Esophagus squamous epithelium (tissue), 5 donors: ENCODE data around the gene MMS19. TPM values are rescaled to one million over a fixed set of nuclear protein-coding genes. Genes with fewer than 3 reads are reported as not detected.

Source experiments
- DNase-seq: peaks from one replicate; lab custom pipeline; 2025; lab: John Stamatoyannopoulos, UW
- H3K27ac ChIP-seq, 4 donors: fragments of 200-600 bp; sonication (generic); one replicate each; pipeline ENCODE4 v1.5.1; 2016 to 2019; ENCODE audit warnings: mild to moderate bottlenecking in 1 of 4
- H3K27me3 ChIP-seq, 4 donors: fragments of 200-600 bp; sonication (generic); 1 replicate in 3 of 4; 2 replicates in 1 of 4; pipeline versions ENCODE4 v1.5.1 to v1.6.0; 2017 to 2021; ENCODE audit warnings: antibody characterized with exemption in 1 of 4
- H3K36me3 ChIP-seq, 3 donors: fragments of 200-600 bp; sonication (generic); one replicate each; pipeline ENCODE4 v1.5.1; 2016 to 2019
- H3K4me1 ChIP-seq, 3 donors: fragments of 200-600 bp; sonication (generic); one replicate each; pipeline ENCODE4 v1.5.1; 2017 to 2019
- H3K4me3 ChIP-seq, 4 donors: fragments of 200-600 bp; sonication (generic); 1 replicate in 3 of 4; 2 replicates in 1 of 4; pipeline ENCODE4 v1.5.1; 2016 to 2019; ENCODE audit warnings: mild to moderate bottlenecking in 2 of 4, moderate library complexity in 1 of 4
- H3K9me3 ChIP-seq, 3 donors: fragments of 200-600 bp; sonication (generic); one replicate each; pipeline ENCODE4 v1.5.1; 2016 to 2019
- CTCF ChIP-seq, 6 experiments: fragments of 450-650 bp in 4 of 6; fragments of 200-600 bp in 2 of 6; sonication (generic) in 2 of 6; IDR thresholded peaks; one replicate each; pipeline ENCODE4 v1.5.1; 2016 to 2019; ENCODE audit warnings: antibody characterized with exemption in 6 of 6, mild to moderate bottlenecking in 4 of 6, moderate library complexity in 4 of 6
- POLR2A ChIP-seq, 4 donors: fragments of 450-650 bp; IDR thresholded peaks; one replicate each; pipeline ENCODE4 v1.6.1; 2017; ENCODE audit warnings: antibody characterized with exemption in 4 of 4, mild to moderate bottlenecking in 4 of 4, moderate library complexity in 3 of 4
- WGBS, 2 donors: methylation state at CpG; one replicate each; pipeline ENCODE4 v1.1.5; 2018; 5-methylcytosine and 5-hydroxymethylcytosine counted together
- intact Hi-C: fragments of 100-400 bp; cut with DNase I; formaldehyde crosslinking; loops from one replicate; pipeline ENCODE4 v1.15.0; 2022
- total RNA-seq, 4 donors: library from RNA; depleted of rRNA; stranded (reverse); fragments of >200 nt; gene quantifications; one replicate each; pipeline ENCODE4 v1.1.0, GENCODE V29; 2016
- donor health status: DM: yes; HTN: yes; CAD: no.

Gene MMS19
- total RNA-seq, 4 donors from 2014 or later: 57.7 to 93.3 (median 65.1) TPM

GRCh38 chr10:97515271-97515978 is 17.2 kb upstream of the MMS19 start:
- no peak for DNase-seq
- Histone ChIP-seq H3K27ac (no peak overlapping the region), H3K27me3 (no peaks in the 10 kb centered on the region), H3K9me3 (no peaks in the 10 kb centered on the region), H3K4me3 (no peak overlapping the region), H3K4me1 (peaks cover 8 to 56% (median 17%) of the 10 kb centered on the region in 3 donors), H3K36me3 (no peaks in the 10 kb centered on the region)
- 43 to 66% methylated on average over 6 to 8 of the region's 10 CpGs for WGBS, 2 donors
- intact Hi-C loops: no loop called here
- TF ChIP-seq CTCF (IDR thresholded peaks at IDR 0.05): no peak
- TF ChIP-seq POLR2A (IDR thresholded peaks at IDR 0.05): no peak

- 65 to 90% methylated on average over 4 to 10 of the region's 10 CpGs for WGBS, 2 donors
- TF ChIP-seq POLR2A (IDR thresholded peaks at IDR 0.05) (no peak), CTCF (IDR thresholded peaks at IDR 0.05) (no peak)
- DNase-seq: no peak
Observed at GRCh38 chr10:97514344-97514743, 16.1 kb upstream of the MMS19 start.

GRCh38 chr10:97512993-97513392 is 14.8 kb upstream of the MMS19 start:
- no peaks in the 10 kb centered on the region for H3K36me3 ChIP-seq
- H3K4me1 ChIP-seq: peaks cover 7 to 39% (median 8%) of the 10 kb centered on the region in 3 donors
- H3K9me3 ChIP-seq: no peaks in the 10 kb centered on the region
- intact Hi-C loops: no loop called here
- no peak for TF ChIP-seq POLR2A (IDR thresholded peaks at IDR 0.05)
- TF ChIP-seq CTCF (IDR thresholded peaks at IDR 0.05): no peak
- no peaks in the 10 kb centered on the region for H3K27me3 ChIP-seq
- 50 to 73% methylated on average over 1 of the region's 1 CpG for WGBS, 2 donors
- H3K4me3 ChIP-seq: no peak overlapping the region
- no peak overlapping the region for H3K27ac ChIP-seq
- no peak for DNase-seq

More at GRCh38 chr10:97514344-97514743, 16.1 kb upstream of the MMS19 start:
- intact Hi-C loops: no loop called here
- no peaks in the 10 kb centered on the region for H3K36me3 ChIP-seq
- no peaks in the 10 kb centered on the region for H3K9me3 ChIP-seq
- no peak overlapping the region for H3K4me3 ChIP-seq
- peaks cover 8 to 52% (median 17%) of the 10 kb centered on the region in 3 donors for H3K4me1 ChIP-seq
- no peaks in the 10 kb centered on the region for H3K27me3 ChIP-seq
- no peak overlapping the region for H3K27ac ChIP-seq

GRCh38 chr10:97511711-97512440 is 13.7 kb upstream of the MMS19 start:
- DNase-seq: no peak
- intact Hi-C loops: no loop called here
- TF ChIP-seq POLR2A (IDR thresholded peaks at IDR 0.05) (no peak), CTCF (IDR thresholded peaks at IDR 0.05) (no peak)
- WGBS, 2 donors: 78 to 85% methylated on average over 3 of the region's 3 CpGs
- Histone ChIP-seq H3K36me3 (no peaks in the 10 kb centered on the region), H3K9me3 (no peaks in the 10 kb centered on the region), H3K4me3 (no peak overlapping the region), H3K27ac (no peak overlapping the region), H3K27me3 (no peaks in the 10 kb centered on the region), H3K4me1 (peaks cover 0 to 29% (median 8%) of the 10 kb centered on the region in 3 donors)

- Histone ChIP-seq H3K27me3 (no peaks in the 10 kb centered on the region), H3K9me3 (no peaks in the 10 kb centered on the region), H3K4me3 (no peak overlapping the region), H3K27ac (no peak overlapping the region), H3K36me3 (no peaks in the 10 kb centered on the region), H3K4me1 (peaks cover 0 to 22% (median 3%) of the 10 kb centered on the region in 3 donors)
- TF ChIP-seq POLR2A (IDR thresholded peaks at IDR 0.05): no peak
- no peak for TF ChIP-seq CTCF (IDR thresholded peaks at IDR 0.05)
- intact Hi-C loops: no loop called here
- DNase-seq: no peak
- 85 to 94% methylated on average over 3 to 4 of the region's 4 CpGs for WGBS, 2 donors
Observed at GRCh38 chr10:97510686-97511085, 12.5 kb upstream of the MMS19 start.
